Fibroblast of lung (primary cell): Measurements from ENCODE around the gene HMGCS1.

ENCODE experiments used
- EZH2 ChIP-seq: IDR thresholded peaks from 2 replicates; pipeline ENCODE4 v1.5.1; 2012; ENCODE audit warnings: low read length, control low read depth, mild to moderate bottlenecking; ENCODE audit errors: missing control alignments
- TF ChIP-seq, protein P1 (sequence below), 2 donors: IDR thresholded peaks in 1 of 2; conservative IDR thresholded peaks in 1 of 2; 1 replicate in 1 of 2; 2 replicates in 1 of 2; pipeline ENCODE4 v1.5.1; 2011 to 2012; ENCODE audit warnings: low read length in 2 of 2, control low read depth in 1 of 2, inconsistent platforms in 1 of 2, low read depth in 1 of 2, mild to moderate bottlenecking in 1 of 2

DNA sequence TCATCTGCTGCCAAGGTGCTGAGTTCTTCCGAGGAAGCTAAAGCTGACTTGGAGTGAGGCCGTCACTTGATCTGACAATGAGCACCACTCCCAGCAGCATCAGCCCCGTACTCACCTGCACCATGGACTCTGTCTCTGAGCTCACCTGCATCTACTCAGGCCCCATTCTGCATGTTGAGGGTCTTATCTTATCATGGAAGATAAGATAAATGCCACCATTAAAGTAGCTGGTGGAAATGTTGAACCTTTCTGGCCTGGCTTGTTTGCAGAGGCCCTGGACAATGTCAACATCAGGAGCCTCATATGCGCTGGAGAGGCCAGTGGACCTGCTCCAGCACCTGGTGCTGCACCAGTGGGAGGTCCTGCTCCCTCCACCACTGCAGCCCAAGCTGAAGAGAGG is 35.0 kb upstream of the HMGCS1 start:
- TF ChIP-seq, protein P1, sequence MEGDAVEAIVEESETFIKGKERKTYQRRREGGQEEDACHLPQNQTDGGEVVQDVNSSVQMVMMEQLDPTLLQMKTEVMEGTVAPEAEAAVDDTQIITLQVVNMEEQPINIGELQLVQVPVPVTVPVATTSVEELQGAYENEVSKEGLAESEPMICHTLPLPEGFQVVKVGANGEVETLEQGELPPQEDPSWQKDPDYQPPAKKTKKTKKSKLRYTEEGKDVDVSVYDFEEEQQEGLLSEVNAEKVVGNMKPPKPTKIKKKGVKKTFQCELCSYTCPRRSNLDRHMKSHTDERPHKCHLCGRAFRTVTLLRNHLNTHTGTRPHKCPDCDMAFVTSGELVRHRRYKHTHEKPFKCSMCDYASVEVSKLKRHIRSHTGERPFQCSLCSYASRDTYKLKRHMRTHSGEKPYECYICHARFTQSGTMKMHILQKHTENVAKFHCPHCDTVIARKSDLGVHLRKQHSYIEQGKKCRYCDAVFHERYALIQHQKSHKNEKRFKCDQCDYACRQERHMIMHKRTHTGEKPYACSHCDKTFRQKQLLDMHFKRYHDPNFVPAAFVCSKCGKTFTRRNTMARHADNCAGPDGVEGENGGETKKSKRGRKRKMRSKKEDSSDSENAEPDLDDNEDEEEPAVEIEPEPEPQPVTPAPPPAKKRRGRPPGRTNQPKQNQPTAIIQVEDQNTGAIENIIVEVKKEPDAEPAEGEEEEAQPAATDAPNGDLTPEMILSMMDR (conservative IDR thresholded peaks at IDR 0.05 in 1 of 2, IDR thresholded peaks at IDR 0.05 in 1 of 2; ENCODE audit: low read depth in 1 of 2, low read length in 2 of 2), result no peak
- no peak for TF ChIP-seq EZH2
